DLD1 (cell line): ENCODE results near the gene CDH13.

Experiments used
- in situ Hi-C: cut with HindIII; loops from 2 replicates; pipeline ENCODE4 v1.10.0; 2017; ENCODE audit warnings: low sequenced_read_pairs

The CDH13 gene

DNA sequence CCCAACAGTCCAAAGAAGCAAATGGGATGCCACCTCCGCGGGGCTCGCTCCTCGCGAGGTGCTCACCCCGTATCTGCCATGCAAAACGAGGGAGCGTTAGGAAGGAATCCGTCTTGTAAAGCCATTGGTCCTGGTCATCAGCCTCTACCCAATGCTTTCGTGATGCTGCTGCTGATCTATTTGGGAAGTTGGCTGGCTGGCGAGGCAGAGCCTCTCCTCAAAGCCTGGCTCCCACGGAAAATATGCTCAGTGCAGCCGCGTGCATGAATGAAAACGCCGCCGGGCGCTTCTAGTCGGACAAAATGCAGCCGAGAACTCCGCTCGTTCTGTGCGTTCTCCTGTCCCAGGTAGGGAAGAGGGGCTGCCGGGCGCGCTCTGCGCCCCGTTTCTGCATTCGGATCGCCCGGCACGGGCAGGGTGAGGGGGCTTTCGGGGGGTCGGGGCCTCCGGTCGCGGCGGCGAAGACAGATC, at the start of gene CDH13:
TSS of gene CDH13 (plus strand) at position 179 of the 471 bp plus-strand sequence.
- in situ Hi-C loops = loop anchor here (25.0 kb wide), 1 partner anchor 585 kb away; no protein-coding TSS in a partner anchor

GRCh38 chr16:82580298-82580890, 46.4 kb upstream of the CDH13 start:
- in situ Hi-C loops = no loop called here

DNA sequence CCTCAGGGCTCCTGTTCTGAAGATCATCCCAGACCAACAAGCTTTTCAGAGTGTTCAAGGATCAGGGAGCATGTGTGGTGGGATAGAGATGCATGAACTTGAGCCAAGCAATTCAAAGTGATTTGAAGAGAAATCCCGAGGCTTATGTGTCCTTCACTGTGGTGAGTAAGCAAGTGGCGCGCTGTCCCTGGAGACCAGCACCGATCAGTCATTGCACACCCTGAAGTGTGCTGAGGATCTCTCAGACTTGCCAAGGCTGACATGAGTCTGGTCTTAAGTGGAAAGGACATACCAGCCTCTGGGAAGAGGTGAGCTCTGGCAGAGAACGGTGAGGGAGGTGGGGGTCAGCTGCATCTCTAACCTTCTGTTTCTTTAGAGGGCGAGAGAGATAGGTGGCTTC, 43.8 kb upstream of the CDH13 start:
- in situ Hi-C loops = no loop called here

GRCh38 chr16:82583422-82583821, 43.3 kb upstream of the CDH13 start:
- in situ Hi-C loops = no loop called here

DNA sequence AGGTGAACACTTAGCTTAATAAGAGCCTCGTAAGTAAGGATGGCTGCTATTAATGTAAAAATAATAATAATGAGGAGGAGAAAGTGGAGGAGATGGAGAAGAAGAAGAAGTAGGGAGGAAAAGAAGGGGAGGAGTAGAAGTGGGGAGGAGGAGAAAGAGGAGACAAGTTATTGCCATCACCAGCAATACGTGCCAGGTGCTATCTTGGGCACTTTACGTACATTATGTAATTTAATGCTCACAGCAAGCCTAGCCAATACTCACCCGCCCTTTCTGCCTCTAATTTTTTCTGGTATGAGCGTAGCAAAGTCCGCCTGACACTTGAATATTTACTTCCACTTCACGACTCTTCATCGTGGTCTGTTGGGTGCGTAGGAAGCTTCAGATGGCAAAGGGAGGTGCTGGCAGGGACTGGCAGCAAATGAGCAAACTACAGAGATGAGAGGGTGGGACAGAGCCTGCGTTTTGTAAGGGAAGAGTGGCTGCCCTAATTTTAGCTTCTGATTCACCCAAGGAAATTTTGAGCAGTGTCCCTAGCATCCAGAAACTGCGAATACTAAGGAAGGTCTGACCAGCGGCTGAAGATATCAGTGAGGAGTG, 42.1 kb upstream of the CDH13 start:
- in situ Hi-C loops = no loop called here

DNA sequence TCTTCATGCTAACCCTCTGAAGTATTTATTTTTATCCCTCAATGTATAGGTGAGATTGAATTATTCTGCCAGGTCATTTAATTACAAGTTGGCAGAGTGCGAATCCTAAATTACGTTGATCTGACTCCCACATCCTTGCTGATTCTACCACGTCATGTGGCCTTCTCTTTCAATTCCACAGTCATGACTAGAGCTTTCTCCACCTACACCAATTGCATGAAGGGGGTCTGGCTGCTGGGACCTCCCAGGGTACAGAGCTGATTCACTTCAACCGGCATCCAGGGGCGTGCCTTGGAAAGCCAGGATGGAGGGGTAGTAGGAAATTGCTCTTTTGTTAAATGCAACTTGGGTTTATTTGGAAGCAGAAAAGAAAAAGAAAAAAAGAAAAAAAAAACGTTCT, 41.1 kb upstream of the CDH13 start:
- in situ Hi-C loops = no loop called here

GRCh38 chr16:82586130-82586529, 40.6 kb upstream of the CDH13 start:
- in situ Hi-C loops = no loop called here

DNA sequence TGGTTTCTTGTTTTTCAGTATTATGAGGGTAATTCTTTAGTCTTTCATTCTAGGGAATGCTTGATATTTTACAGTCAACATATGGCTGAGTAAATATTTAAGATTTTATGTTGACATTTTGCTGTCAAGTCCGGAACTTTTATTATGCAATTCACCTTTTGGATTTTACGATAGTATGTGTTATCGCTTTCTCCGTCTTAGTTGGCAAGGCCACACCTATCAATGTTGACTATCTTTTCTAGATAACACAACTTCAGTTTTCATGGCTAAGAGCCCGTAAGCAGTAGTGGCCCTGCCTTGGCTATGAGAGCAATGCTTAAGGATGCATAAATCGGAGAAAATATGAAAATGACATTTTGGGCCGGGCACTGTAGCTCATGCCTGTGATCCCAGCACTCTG, 39.5 kb upstream of the CDH13 start:
- in situ Hi-C loops = no loop called here

- in situ Hi-C loops = no loop called here
Measured at GRCh38 chr16:82589407-82589806, 37.4 kb upstream of the CDH13 start.

DNA sequence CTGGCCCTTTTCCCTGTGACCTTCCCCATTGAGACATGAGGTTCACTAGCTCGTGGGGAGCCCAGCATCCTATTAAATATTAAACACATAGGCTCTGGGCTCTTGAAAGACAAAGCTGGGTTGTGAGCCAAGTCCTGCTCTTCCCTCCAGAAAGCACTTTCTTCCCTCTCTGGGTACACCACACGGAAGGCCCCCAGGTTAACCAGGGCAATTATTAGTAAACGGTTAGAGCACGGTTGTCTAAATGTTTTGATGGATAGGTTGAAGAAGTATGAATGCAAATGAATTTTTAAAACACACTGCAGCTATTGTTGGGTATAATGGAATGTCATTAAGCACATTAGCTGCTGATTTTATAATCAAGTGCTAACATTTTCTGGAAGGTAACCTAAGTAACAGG, 32.7 kb upstream of the CDH13 start:
- in situ Hi-C loops = no loop called here

DNA sequence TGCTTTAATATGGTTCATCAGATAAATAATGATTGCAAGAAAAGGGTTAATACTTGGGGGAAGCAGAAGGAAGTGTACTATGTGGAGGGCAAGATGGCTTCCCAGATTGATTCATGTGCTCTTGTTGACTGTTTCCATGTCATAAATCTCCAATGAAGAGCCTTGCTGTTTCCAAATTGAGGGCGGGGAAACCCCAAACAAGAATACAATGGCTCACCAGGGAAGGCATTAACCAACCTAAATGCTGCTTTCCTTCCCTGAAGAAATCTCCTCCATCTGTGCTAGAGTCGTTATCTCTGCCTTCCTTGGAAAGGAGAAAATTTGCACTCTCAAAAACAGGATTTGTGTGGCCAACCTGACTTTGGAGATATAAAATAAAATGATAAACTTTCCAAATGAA, 28.0 kb upstream of the CDH13 start:
- in situ Hi-C loops = no loop called here

DNA sequence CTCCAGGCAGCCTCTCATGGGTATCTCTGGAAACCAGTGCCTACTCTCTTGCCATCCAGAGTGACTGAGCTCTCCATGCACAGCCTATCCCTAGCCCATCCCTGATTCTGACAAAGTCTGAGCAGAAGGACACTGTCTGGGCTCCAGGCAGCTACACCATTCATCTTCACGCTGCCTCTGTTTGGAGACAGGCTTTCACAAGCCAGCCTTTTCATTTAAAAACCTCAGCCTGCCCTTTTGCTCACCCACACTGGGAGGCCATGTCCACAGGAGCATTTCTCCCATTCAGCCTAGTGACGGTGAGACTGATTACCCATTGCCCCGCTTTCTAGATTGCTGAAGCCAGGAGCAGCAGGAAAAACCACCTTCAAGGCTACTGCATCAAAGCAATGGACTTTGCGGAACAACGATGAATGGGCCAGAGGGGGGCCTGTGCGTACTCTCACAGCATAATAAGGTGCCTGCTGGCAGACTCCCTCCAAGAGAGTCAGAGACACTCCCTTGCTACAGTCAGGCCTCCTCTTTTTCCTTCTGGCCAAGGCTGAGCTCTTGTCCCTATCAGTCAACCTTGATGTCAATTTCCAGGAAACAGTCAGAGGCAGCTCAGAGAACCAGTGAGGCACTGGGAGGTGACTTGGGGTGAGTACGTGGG, 24.7 kb upstream of the CDH13 start:
- in situ Hi-C loops = no loop called here

DNA sequence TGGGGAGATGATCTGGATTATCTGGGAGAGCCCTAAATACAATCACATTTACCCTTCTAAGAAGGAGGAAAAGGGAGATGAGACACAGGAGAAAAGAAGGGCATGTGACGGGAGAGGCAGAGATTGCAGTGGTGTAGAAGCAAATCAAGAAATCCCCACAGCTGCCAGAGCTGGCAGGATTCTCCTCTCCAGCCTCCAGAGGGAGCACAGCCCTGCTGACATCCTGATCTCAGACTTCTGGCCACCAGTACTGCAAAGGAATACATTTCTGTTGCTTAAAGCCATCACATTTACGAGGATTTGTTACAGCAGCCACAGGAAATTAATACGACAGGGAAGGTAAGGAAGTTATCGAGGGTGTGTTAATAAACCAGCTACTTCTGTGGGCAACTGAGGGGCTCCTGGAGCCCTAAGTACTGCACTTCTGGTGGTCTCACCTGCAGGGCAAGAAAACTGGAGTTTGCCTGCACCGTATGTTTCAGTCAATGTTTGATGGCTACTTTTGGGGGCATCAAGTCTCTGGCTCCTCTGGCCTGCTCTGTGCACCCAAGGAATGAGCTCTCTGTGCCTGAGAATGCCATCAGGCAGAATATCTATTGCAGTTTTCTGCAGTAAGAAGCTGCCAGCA, 22.9 kb upstream of the CDH13 start:
- in situ Hi-C loops = no loop called here

GRCh38 chr16:82605076-82605475, 21.7 kb upstream of the CDH13 start:
- in situ Hi-C loops = no loop called here

GRCh38 chr16:82605863-82606620, 20.7 kb upstream of the CDH13 start:
- in situ Hi-C loops = no loop called here

DNA sequence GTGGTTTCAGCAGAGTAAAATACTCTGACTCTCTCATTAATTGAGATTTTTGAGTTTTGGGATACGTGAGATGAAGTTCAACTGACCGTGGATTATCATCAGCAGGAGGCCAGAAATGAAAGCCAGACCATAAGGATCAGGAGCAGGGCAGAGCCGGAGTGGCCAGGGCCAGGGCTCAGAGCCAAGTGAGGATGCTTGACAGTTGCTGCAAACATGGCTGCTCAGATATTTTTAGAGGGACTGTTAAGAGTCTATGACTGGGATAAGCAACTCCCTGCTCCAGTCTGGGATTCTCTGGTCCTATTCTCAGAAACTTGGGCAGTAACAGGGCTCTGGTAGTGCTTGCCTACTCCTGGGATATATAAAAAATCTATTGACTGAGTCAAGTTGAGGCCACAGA, 17.6 kb upstream of the CDH13 start:
- in situ Hi-C loops = no loop called here

DNA sequence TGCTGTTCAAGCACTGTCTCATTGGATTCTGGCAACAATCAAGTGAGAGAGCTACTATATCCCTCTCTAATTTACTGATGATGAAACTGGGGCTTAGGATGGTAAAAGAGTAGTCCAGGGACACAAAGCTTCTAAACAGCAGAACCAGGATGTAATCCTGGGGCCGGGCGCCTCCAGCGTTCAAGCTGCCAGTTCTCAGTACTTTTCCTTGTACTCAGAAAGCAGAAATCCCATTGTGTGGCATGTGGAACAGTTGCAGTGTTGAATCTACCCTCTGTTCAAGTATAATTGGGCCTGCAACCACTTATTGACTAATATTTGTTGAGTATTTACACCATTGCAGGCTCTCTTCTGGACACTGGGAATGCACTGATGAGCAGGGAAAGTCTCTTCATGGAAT, 14.5 kb upstream of the CDH13 start:
- in situ Hi-C loops = no loop called here

DNA sequence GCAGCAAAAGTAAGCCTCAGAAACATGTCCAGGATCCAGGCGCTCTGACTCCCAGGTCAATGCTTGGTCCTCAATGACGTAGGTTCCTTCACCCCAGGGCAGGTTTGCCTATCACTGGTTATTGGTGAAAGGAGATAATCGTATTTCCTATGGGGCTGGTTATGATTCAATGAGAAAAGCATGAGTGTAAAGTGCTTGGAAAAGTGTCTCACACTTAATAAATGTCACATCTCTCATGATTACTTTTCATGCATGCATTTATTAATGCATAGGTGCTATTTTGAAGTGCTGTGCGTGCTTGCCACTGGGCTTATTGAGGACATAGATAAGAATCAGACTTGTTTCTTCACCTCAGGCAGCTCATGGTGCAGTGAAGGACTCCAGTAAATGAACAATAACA, 10.4 kb upstream of the CDH13 start:
- in situ Hi-C loops = no loop called here

GRCh38 chr16:82621781-82622180, 5.0 kb upstream of the CDH13 start:
- in situ Hi-C loops = no loop called here

- in situ Hi-C loops = no loop called here
Measured at GRCh38 chr16:82623241-82623640, 3.5 kb upstream of the CDH13 start.
